ENCODE data around the gene MBOAT7. TPM values are rescaled to one million over a fixed set of nuclear protein-coding genes. Genes with fewer than 3 reads are reported as not detected.

MBOAT7 gene
- total RNA-seq = 78.7 and 93.7 TPM in 2 replicates

GRCh38 chr19:54189145-54189734 lies at the start of gene MBOAT7:
MBOAT7 (minus strand) TSS chr19:54189580; CDS start chr19:54188508, 1,072 bp downstream.

GRCh38 chr19:54222474-54223276 lies 33.3 kb upstream of the MBOAT7 start, which contains the start of gene LILRB3:
LILRB3 (minus strand) TSS chr19:54223007; CDS start chr19:54222976, 31 bp downstream.

GRCh38 chr19:54191011-54191810 lies 1.8 kb upstream of the MBOAT7 start, which contains the start of gene TSEN34:
TSEN34 (plus strand) TSS chr19:54191308; CDS start chr19:54191365, 57 bp downstream.

GRCh38 chr19:54172471-54173358 lies 16.7 kb downstream of the MBOAT7 start, which contains the start of gene TMC4:
TMC4 (minus strand) TSS chr19:54173160; CDS start chr19:54173117, 43 bp downstream.

GRCh38 chr19:54159352-54160181 lies 29.8 kb downstream of the MBOAT7 start, which contains the start of gene LENG1:
LENG1 (minus strand) TSS chr19:54159721; CDS start chr19:54159695, 26 bp downstream.

GRCh38 chr19:54137699-54138488 lies 51.5 kb downstream of the MBOAT7 start, which contains the start of gene CNOT3:
CNOT3 (plus strand) TSS chr19:54137762; CDS start chr19:54142979, 5,217 bp downstream.

Other genes with a start within 250 kb of the MBOAT7 start
- gene CACNG8, start 226.6 kb downstream of the MBOAT7 start, total RNA-seq = 0.29 and 0.33 TPM in 2 replicates
- 1.5 and 2.9 TPM in 2 replicates for gene CACNG6, start 197.9 kb downstream of the MBOAT7 start, total RNA-seq
- not detected in 2 replicates for gene VSTM1, start 125.7 kb downstream of the MBOAT7 start, total RNA-seq
- gene TARM1, start 108.2 kb downstream of the MBOAT7 start, total RNA-seq = not detected in 2 replicates
- gene OSCAR, start 88.8 kb downstream of the MBOAT7 start, total RNA-seq = 0.19 TPM in 1 of 2 replicates, not detected in the other
- 7.9 and 44.4 TPM in 2 replicates for gene NDUFA3, start 86.7 kb downstream of the MBOAT7 start, total RNA-seq
- 18.9 and 24.0 TPM in 2 replicates for gene TFPT, start 73.9 kb downstream of the MBOAT7 start, total RNA-seq
- gene PRPF31, start 73.8 kb downstream of the MBOAT7 start, total RNA-seq = 58.5 and 66.7 TPM in 2 replicates
- gene CNOT3, start 51.8 kb downstream of the MBOAT7 start, total RNA-seq = 9.6 and 13.4 TPM in 2 replicates
- 4.5 and 5.9 TPM in 2 replicates for gene LENG1, start 29.9 kb downstream of the MBOAT7 start, total RNA-seq
- gene TMC4, start 16.4 kb downstream of the MBOAT7 start, total RNA-seq = not detected in 2 replicates
- gene TSEN34, start 1.7 kb upstream of the MBOAT7 start, total RNA-seq = 62.1 and 68.9 TPM in 2 replicates
- 1,549 and 1,933 TPM in 2 replicates for gene RPS9, start 11.3 kb upstream of the MBOAT7 start, total RNA-seq
- not detected in 2 replicates for gene LILRB3, start 33.4 kb upstream of the MBOAT7 start, total RNA-seq
- not detected in 2 replicates for gene LILRA6, start 53.2 kb upstream of the MBOAT7 start, total RNA-seq
- not detected in 2 replicates for gene LILRB5, start 67.7 kb upstream of the MBOAT7 start, total RNA-seq
- not detected in 2 replicates for gene LILRB2, start 91.5 kb upstream of the MBOAT7 start, total RNA-seq
- gene LILRA5, start 123.6 kb upstream of the MBOAT7 start, total RNA-seq = not detected in 2 replicates
- not detected in 2 replicates for gene LILRA4, start 149.6 kb upstream of the MBOAT7 start, total RNA-seq
- not detected in 2 replicates for gene LAIR1, start 175.4 kb upstream of the MBOAT7 start, total RNA-seq
- not detected in 2 replicates for gene TTYH1, start 225.9 kb upstream of the MBOAT7 start, total RNA-seq

All from vein endothelial cell (primary cell).